HepG2 (cell line): ENCODE measurements around the gene ZNF8. TPM values are rescaled to one million over a fixed set of nuclear protein-coding genes. Genes with fewer than 3 reads are reported as not detected.

Source experiments
- AGO2 ChIP-seq: fragments of 200-400 bp; formaldehyde crosslinking; optimal IDR thresholded peaks from 2 replicates; pipeline ENCODE3; 2017; ENCODE audit warnings: mild to moderate bottlenecking, low read depth, low read length, moderate library complexity
- DBP ChIP-seq: sonication (generic); formaldehyde crosslinking; IDR thresholded peaks from 2 replicates; pipeline ENCODE4 v1.4.0; 2020; ENCODE audit warnings: missing genetic modification reagents; ENCODE audit errors: not compliant biosample characterization
- DDIT3 ChIP-seq: sonication (generic); formaldehyde crosslinking; IDR thresholded peaks from 2 replicates; pipeline ENCODE4 v1.4.0; 2020; ENCODE audit warnings: mild to moderate bottlenecking, missing genetic modification reagents
- FOXO4 ChIP-seq: sonication (generic); formaldehyde crosslinking; conservative IDR thresholded peaks from 2 replicates; pipeline ENCODE4 v1.8.1; 2023; ENCODE audit warnings: missing genetic modification reagents
- HMGXB4 ChIP-seq, 2 experiments: sonication (generic) in 1 of 2; formaldehyde crosslinking in 1 of 2; IDR thresholded peaks; 2 replicates each; pipeline versions ENCODE4 v1.4.0 to v1.6.1; 2018 to 2020; ENCODE audit warnings: missing genetic modification reagents in 2 of 2, borderline replicate concordance in 1 of 2, low read depth in 1 of 2, mild to moderate bottlenecking in 1 of 2, missing biosample characterization in 1 of 2
- KDM1A ChIP-seq: IDR thresholded peaks from 2 replicates; pipeline ENCODE4 v1.6.1; 2016; ENCODE audit warnings: missing compliant biosample characterization
- KDM5B ChIP-seq: sonication (generic); formaldehyde crosslinking; IDR thresholded peaks from 2 replicates; pipeline ENCODE4 v1.4.0; 2020; ENCODE audit warnings: missing genetic modification reagents, mild to moderate bottlenecking, borderline replicate concordance
- PAWR ChIP-seq: sonication (generic); formaldehyde crosslinking; IDR thresholded peaks from 2 replicates; pipeline ENCODE4 v1.4.0; 2020; ENCODE audit warnings: missing genetic modification reagents, mild to moderate bottlenecking, borderline replicate concordance
- PHF21A ChIP-seq: sonication (generic); formaldehyde crosslinking; IDR thresholded peaks from 2 replicates; pipeline ENCODE4 v1.5.0; 2020; ENCODE audit warnings: mild to moderate bottlenecking, missing genetic modification reagents
- SP5 ChIP-seq: IDR thresholded peaks from 2 replicates; pipeline ENCODE4 v1.6.1; 2016; ENCODE audit warnings: low read depth, borderline replicate concordance
- STAG1 ChIP-seq: sonication (generic); formaldehyde crosslinking; IDR thresholded peaks from 2 replicates; pipeline ENCODE4 v1.4.0; 2020; ENCODE audit warnings: missing genetic modification reagents
- STAT5B ChIP-seq: sonication (generic); formaldehyde crosslinking; IDR thresholded peaks from 2 replicates; pipeline ENCODE4 v1.4.0; 2020; ENCODE audit warnings: missing genetic modification reagents
- TFDP2 ChIP-seq: sonication (generic); formaldehyde crosslinking; IDR thresholded peaks from 2 replicates; pipeline ENCODE4 v1.4.0; 2020; ENCODE audit warnings: missing genetic modification reagents
- TSC22D2 ChIP-seq: sonication (generic); formaldehyde crosslinking; IDR thresholded peaks from 2 replicates; pipeline ENCODE4 v1.5.1; 2020; ENCODE audit warnings: missing genetic modification reagents, mild to moderate bottlenecking, borderline replicate concordance
- ZIK1 ChIP-seq: sonication (generic); formaldehyde crosslinking; IDR thresholded peaks from 2 replicates; pipeline ENCODE4 v1.5.0; 2020; ENCODE audit warnings: mild to moderate bottlenecking, low read depth, missing genetic modification reagents, borderline replicate concordance
- ZMAT3 ChIP-seq: sonication (generic); formaldehyde crosslinking; conservative IDR thresholded peaks from 2 replicates; pipeline ENCODE4 v1.7.0; 2021; ENCODE audit warnings: missing genetic modification reagents
- ZNF136 ChIP-seq: sonication (generic); formaldehyde crosslinking; IDR thresholded peaks from 2 replicates; pipeline ENCODE4 v1.8.1; 2022; ENCODE audit warnings: low read depth, mild to moderate bottlenecking, moderate library complexity, missing genetic modification reagents
- ZNF17 ChIP-seq: sonication (generic); formaldehyde crosslinking; IDR thresholded peaks from 2 replicates; pipeline ENCODE4 v1.5.0; 2020; ENCODE audit warnings: mild to moderate bottlenecking, missing genetic modification reagents
- ZNF180 ChIP-seq: sonication (generic); formaldehyde crosslinking; IDR thresholded peaks from 2 replicates; pipeline ENCODE4 v1.4.0; 2020; ENCODE audit warnings: low read depth, missing genetic modification reagents, borderline replicate concordance
- ZNF33B ChIP-seq: sonication (generic); formaldehyde crosslinking; IDR thresholded peaks from 2 replicates; pipeline ENCODE4 v1.5.1; 2020; ENCODE audit warnings: mild to moderate bottlenecking, missing genetic modification reagents
- ZNF616 ChIP-seq: sonication (generic); formaldehyde crosslinking; IDR thresholded peaks from 2 replicates; pipeline ENCODE4 v1.5.0; 2020; ENCODE audit warnings: low read depth, mild to moderate bottlenecking, missing genetic modification reagents
- ZNF777 ChIP-seq: sonication (generic); formaldehyde crosslinking; IDR thresholded peaks from 2 replicates; pipeline ENCODE4 v1.4.0; 2020; ENCODE audit warnings: missing genetic modification reagents
- ZNF879 ChIP-seq: sonication (generic); formaldehyde crosslinking; IDR thresholded peaks from 2 replicates; pipeline ENCODE4 v1.8.1; 2023; ENCODE audit warnings: missing genetic modification reagents
- polyA plus RNA-seq, 8 experiments: library from polyadenylated mRNA; depleted of rRNA in 3 of 8; stranded (reverse) in 7 of 8; unstranded in 1 of 8; fragments of >200 nt; fragmentation: Illumina TruSeq in 4 of 8; extraction: Trizol in 4 of 8; gene quantifications; 2 replicates each; pipeline versions ENCODE4 v1.2.1 to v1.2.3, GENCODE V29; 2011 to 2016; ENCODE audit warnings: low read depth in 4 of 8, missing spikeins in 1 of 8, mixed read lengths in 1 of 8; ENCODE audit not compliant: insufficient read depth in 1 of 8
- total RNA-seq, 5 experiments: library from RNA; depleted of rRNA; stranded (reverse); fragments of >200 nt; fragmentation: Illumina TruSeq; extraction: Trizol; gene quantifications; 2 replicates each; pipeline ENCODE4 v1.2.3, GENCODE V29; 2016; ENCODE audit warnings: low read depth in 1 of 5

ZNF8 gene
- total and polyA plus RNA-seq, 2 of the 13 experiments (the other 11 are each of a cell fraction or from before 2014, with no cell fraction given), result 3.1 to 3.3 TPM

- 0 out of 2 replicates have a peak, but pooled peaks have one; percentile 6 for TF ChIP-seq TFDP2 (CRISPR knock-in tag)
- no peak for TF ChIP-seq KDM1A (CRISPR knock-in tag)
- no peak for TF ChIP-seq FOXO4 (CRISPR knock-in tag)
- peak; percentile 8; the same call in 1 of the 2 replicates for TF ChIP-seq STAG1 (CRISPR knock-in tag)
- TF ChIP-seq ZNF180 (CRISPR knock-in tag), result no peak
- TF ChIP-seq ZNF777 (CRISPR knock-in tag), result peak; percentile 56
- TF ChIP-seq ZMAT3 (CRISPR knock-in tag), result no peak
- TF ChIP-seq HMGXB4 (CRISPR knock-in tag; IDR thresholded peaks at IDR 0.05; ENCODE audit: borderline replicate concordance in 1 of 2, low read depth in 1 of 2), result 0 out of 4 replicates have a peak, but pooled peaks of 1 of the 2 experiments have one; percentile 21
- 0 out of 2 replicates have a peak, but pooled peaks have one; percentile 54 for TF ChIP-seq ZNF136 (CRISPR knock-in tag)
- TF ChIP-seq TSC22D2 (CRISPR knock-in tag), result no peak; the same call in 1 of the 2 replicates
- peak; percentile 80; the same call in 1 of the 2 replicates for TF ChIP-seq ZNF879 (CRISPR knock-in tag)
- peak; percentile 34; the same call in 1 of the 2 replicates for TF ChIP-seq SP5 (CRISPR knock-in tag)
- TF ChIP-seq PAWR, result no peak
- TF ChIP-seq ZIK1, result peak; percentile 81; the same call in 1 of the 2 replicates
- no peak for TF ChIP-seq ZNF17 (CRISPR knock-in tag)
- TF ChIP-seq DBP, result no peak
- TF ChIP-seq PHF21A (CRISPR knock-in tag), result peak; percentile 70; the same call in 1 of the 2 replicates
- TF ChIP-seq STAT5B (CRISPR knock-in tag), result no peak
- TF ChIP-seq DDIT3 (CRISPR knock-in tag), result no peak
- TF ChIP-seq ZNF616 (CRISPR knock-in tag), result peak; percentile 68; the same call in 1 of the 2 replicates
- TF ChIP-seq ZNF33B, result peak; percentile 74; the same call in 1 of the 2 replicates
- TF ChIP-seq KDM5B (CRISPR knock-in tag), result peak; percentile 68; the same call in 1 of the 2 replicates
- peak; percentile 91 for TF ChIP-seq AGO2
Measured at GRCh38 chr19:58279042-58279924, 528 bp downstream of the ZNF8 start (continued).
